Activated CD4-positive, alpha-beta T cell treated with anti-CD3 and anti-CD28 coated beads for 1 hour (primary cell): Measurements from ENCODE around the gene NUP210.

ENCODE experiments used
- DNase-seq: peaks from one replicate; pipeline ENCODE4 v3.0.0-alpha.2; 2020

The NUP210 gene

DNA sequence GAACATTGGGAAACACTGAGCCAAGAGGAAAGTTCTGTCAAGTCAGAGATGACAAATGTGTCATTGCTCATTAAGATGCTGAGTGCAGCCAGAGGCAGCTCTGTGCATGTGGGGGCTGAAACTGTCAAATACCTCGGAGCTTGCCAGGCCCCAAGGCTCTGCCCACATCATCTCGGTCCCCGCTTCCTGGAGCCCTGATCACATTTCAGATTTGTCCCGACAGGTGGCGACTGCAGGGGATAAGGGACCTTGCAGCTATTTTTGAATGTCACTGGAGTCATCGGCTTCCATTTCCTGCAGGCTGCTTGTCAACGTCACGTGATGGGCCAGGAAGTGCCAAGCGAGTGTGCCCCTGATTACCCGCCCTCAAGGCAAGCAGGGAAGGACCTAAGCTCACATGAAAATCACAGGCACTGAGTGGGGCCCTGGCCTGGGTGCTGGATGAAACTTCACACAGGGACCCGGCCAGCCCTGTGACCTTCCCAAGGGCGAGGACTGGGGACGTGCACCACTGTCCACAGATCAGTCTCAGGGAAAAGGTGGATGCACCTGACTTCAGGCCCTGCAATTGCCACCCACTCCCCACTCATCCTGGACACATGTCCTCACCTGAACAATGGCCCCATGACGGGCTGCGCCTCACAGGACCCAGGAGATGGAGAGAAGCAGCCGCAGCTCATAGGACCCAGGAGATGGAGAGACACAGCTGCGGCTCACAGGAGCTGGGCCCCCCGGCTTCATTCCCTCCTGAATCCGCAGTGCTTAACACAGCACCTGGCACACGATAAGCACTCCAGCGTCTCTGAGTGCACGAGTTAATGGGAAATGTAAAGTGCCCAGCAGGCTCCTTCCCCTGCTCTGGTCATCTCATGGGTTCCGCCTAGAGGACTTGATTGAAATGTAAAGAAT lies 73.4 kb downstream of the NUP210 start:
- peak; percentile 55 for DNase-seq

DNA sequence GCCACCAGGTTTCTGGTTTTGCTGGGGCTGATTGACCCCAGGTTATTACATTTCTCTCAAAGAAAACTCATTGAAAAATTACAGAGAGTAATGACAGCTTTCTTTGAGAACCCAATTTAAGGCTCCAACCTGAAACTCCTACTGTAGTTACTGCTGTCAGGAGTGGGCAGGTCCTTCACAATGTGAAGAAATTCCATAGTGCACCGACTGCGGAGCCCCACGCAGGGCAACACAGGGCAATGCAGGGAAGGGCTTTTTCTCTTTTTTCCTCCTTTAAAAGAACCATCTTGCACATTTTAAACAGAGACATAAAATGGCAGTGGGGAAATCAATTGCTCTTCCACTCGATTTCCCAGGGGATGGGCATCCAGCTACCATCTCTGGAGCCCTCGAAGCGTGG lies 74.3 kb downstream of the NUP210 start:
- no peak for DNase-seq

- no peak for DNase-seq
Observed at GRCh38 chr3:13345284-13345683, 74.8 kb downstream of the NUP210 start.

DNA sequence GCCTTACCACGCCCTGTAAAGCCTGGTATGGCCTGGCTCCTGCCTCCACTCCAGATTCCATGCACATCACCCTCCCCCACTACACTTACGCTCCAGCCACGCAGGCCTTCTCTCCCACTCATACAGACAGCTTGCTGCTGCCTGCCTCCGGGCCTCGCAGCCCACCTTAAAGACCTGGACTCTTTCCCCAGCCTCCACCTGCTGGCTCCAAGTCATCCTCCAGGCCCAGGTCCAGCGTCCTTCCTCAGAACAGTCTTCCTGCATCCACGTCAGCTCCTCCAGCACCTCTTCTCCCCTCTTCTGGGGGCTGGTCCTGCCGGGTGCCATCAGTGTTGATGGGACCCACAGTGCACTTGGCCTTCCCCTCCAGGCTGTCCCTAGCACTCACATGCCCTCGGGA lies 75.5 kb downstream of the NUP210 start:
- DNase-seq: no peak

DNA sequence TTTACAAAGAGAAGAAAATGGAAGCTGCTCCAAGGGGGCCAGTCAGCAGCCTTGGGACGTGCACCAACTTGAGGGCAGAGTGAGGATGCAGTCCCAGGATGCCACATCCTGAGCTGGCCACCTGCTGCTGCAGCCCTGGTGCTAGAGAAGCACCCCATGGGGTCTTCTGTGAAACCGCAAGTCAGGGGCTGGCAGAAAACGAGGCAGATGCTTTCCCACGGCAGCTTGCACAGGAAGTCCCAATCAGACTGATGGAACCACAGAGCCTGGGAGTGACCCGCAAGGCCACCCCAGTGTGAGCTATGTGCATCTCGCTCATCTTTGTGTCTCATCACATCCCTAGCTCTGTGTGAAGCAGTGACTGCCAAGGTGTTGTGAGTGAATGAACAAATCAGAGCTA lies 76.5 kb downstream of the NUP210 start:
- DNase-seq: no peak

DNA sequence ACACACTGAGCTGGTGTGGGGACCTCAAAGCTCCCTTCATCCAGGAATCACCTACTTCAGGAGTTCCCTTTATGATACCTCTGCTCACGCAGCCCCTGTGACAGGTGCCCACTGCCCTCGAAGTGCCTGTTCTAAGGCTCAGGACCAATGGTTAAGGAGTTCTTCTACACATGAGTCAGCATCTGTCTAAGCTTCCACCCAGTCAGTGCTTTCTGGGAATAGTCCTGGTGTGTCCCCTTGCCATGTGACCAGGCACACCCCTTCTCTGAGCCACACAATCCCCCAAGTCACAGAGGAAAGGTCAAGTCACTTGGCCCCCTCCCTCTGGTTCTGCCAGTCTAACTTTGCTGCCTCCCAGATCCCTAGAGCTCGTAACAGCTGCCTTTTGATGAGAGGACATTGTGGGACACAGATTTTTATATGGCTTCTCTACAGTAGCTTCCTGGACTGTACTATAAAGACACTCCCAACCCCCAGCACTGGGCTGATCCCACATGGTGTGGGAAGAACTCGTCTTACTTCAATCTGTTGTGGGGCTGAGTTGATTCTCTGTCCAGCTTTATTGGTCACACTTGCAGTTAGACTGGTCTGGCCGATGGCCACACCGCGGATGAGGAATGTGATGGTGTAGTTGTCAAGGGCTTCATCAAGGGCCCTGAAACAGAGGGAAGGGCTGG lies 78.8 kb downstream of the NUP210 start:
- DNase-seq: no peak

- no peak for DNase-seq
Observed at GRCh38 chr3:13339833-13340232, 80.3 kb downstream of the NUP210 start.

DNA sequence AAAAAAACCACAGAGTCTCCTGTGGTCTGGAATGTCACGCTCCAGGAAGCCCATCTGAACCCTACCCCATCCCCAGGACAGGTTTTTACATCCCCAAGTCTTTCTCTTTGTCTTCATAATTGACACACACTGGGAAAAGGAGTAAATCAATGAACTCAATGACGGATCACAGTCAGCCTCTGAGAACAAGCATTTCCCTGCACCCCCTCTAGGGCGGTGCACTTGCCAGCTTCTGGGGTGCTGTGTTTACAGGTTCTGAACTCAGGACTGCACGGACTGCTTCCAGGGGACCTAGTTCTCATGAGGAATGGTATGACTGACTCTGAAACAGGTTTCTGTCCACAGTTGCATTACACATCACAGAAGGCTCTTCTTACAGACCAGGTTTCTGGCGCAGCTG lies 81.1 kb downstream of the NUP210 start:
- no peak for DNase-seq

GRCh38 chr3:13338231-13338630 lies 81.9 kb downstream of the NUP210 start:
- DNase-seq: no peak

- DNase-seq: no peak
Observed at GRCh38 chr3:13336592-13336991, 83.5 kb downstream of the NUP210 start.

GRCh38 chr3:13335503-13335902 lies 84.6 kb downstream of the NUP210 start:
- no peak for DNase-seq

- DNase-seq: no peak
Observed at GRCh38 chr3:13335059-13335458, 85.1 kb downstream of the NUP210 start.

DNA sequence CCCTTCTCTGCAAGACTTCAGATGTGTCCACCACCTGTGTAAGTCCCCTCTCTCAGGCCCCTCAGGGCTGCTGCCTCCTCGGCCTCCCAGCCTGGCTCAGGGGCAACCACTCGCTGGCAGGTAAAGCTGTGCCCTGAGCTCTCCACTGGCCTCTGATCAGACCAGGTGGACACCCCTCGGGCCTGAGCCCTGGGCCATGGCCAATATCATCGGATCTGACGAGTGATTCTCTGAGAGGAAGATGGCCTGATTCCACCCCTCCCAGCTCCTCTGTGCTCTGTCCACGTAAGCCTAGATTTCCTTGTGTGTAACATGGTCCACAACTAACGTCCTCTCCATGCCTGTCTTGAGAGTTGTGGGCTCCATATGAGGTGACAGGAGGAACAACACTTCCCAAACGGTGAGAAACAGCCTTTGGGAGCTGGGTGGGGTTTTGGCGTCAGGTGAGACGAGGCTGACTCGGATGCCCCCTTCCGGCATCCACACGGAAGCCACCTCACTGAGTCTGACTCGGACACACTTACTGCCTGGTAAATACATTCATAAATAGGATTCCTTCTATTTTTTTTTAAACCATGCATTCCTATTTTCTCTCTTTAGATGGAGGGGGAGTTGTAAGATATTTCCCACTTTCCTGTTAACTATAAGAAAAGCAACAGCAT lies 86.8 kb downstream of the NUP210 start:
- no peak for DNase-seq

DNA sequence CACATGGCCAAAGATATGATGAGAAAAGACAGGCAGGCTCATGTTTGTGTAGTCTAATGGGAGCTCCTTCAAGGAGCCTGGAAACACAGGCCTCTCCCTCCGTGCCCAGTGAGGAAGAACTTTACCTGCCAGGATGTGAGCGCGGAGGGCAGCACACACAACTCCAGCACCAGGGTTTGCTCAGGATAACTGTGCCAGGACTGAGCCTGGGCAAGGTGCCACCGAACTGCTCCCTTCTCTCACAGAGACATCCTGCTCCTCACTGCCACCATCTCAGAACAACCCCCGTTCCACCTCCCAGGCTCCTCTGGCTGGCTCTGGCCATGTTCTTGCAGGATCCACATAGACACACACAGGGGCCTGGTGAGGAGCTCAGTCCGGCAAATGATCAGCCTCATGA lies 87.4 kb downstream of the NUP210 start:
- no peak for DNase-seq

- DNase-seq: no peak
Observed at GRCh38 chr3:13332158-13332557, 88.0 kb downstream of the NUP210 start.

- no peak for DNase-seq
Observed at GRCh38 chr3:13329746-13330145, 90.4 kb downstream of the NUP210 start.

- no peak for DNase-seq
Observed at GRCh38 chr3:13325892-13326443, 94.2 kb downstream of the NUP210 start.

GRCh38 chr3:13324835-13325501 lies 95.2 kb downstream of the NUP210 start:
- DNase-seq: no peak

DNA sequence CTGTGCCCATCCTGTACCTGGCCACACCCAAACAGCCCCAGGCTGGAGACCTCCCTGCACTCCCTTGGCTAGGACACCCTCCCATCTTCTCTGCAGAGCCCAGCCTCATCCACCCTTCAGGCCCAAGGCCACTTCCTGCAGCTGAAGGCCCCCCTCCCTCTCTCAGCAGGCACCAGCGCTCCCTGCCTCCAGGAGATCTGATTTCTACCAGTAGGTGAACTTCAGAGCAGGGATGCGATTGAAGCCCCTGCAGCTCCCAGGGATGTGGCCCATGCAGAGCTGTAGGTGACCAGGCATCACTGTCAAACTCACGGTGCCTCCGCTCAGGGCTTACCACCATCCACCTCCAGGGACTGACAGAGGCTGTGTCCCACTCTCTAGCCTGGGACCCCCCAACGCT lies 96.3 kb downstream of the NUP210 start:
- DNase-seq: no peak

- no peak for DNase-seq
Observed at GRCh38 chr3:13322324-13322723, 97.8 kb downstream of the NUP210 start.

DNA sequence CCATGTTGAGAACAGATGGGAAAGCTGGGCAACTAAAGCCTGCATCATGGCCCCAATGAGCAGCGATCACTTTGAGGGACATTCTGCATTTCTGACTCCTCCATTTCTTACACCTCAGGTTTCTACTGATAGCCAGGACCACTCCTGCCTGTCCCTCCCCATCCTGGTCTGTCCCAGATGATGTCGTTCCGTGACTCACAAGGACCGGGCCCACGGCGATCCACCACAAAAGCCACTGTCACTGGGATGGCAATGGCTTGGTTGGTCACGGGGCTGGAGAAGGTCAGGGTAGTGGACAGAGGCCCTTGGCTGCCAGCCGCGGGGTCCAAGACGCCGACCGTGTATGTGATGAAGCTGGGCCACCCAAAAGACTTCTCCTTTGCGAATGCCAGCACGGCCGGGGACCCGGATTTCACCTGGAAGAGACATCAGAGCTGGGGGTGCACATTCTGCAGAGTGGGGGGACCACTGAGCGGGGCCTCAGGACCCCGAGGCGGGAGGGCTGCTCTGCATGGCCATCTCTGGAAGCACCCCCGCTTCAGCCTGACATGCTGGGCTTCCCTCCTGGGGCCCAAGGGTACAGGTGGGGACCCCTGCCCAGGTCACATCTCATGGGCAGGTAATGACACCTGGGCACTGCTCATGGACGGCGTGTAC lies 100.4 kb downstream of the NUP210 start:
- no peak for DNase-seq
